Heart right ventricle (tissue), 16 donors: ENCODE results near the gene NOS1AP. TPM values are rescaled to one million over a fixed set of nuclear protein-coding genes. Genes with fewer than 3 reads are reported as not detected.

ENCODE experiments used
- ATAC-seq, 8 donors: fragments of 200-7000 bp; cut with Tn5 transposase; one replicate each; pipeline ENCODE4 v1.9.1; 2020; ENCODE audit warnings: mild to moderate bottlenecking in 8 of 8, moderate library complexity in 8 of 8, moderate number of reproducible peaks in 1 of 8
- DNase-seq, 2 donors: peaks; one replicate each; pipeline ENCODE4 v3.0.0-alpha.2; 2020
- H3K27ac ChIP-seq, 10 donors: fragments of 200-600 bp; sonication (generic) in 2 of 10; one replicate each; pipeline versions ENCODE4 v1.5.0 to v1.8.0; 2020 to 2022; ENCODE audit warnings: mild to moderate bottlenecking in 3 of 10
- H3K27me3 ChIP-seq, 7 donors: fragments of 200-600 bp; one replicate each; pipeline ENCODE4 v1.8.0; 2021 to 2022; ENCODE audit warnings: mild to moderate bottlenecking in 2 of 7
- H3K36me3 ChIP-seq, 9 donors: fragments of 200-600 bp; sonication (generic) in 1 of 9; one replicate each; pipeline versions ENCODE4 v1.5.0 to v1.8.0; 2020 to 2022; ENCODE audit warnings: mild to moderate bottlenecking in 2 of 9
- H3K4me1 ChIP-seq, 9 donors: fragments of 200-600 bp; sonication (generic) in 1 of 9; one replicate each; pipeline versions ENCODE4 v1.5.0 to v1.8.0; 2020 to 2022; ENCODE audit warnings: mild to moderate bottlenecking in 4 of 9
- H3K4me3 ChIP-seq, 10 donors: fragments of 200-600 bp; sonication (generic) in 2 of 10; one replicate each; pipeline versions ENCODE4 v1.5.0 to v1.8.0; 2020 to 2022; ENCODE audit warnings: mild to moderate bottlenecking in 7 of 10, moderate library complexity in 2 of 10
- H3K9me3 ChIP-seq, 11 donors: fragments of 200-600 bp in 10 of 11; sonication (generic) in 2 of 11; one replicate each; pipeline versions ENCODE4 v1.5.0 to v1.8.0; 2013 to 2022; ENCODE audit warnings: mild to moderate bottlenecking in 2 of 11, control low read depth in 1 of 11, moderate library complexity in 1 of 11
- WGBS, 2 donors: extraction: QIAGEN DNeasy Blood & Tissue Kit; methylation state at CpG; one replicate each; pipeline ENCODE4 v1.1.7; 2013; ENCODE audit warnings: inconsistent platforms in 1 of 2; 5-methylcytosine and 5-hydroxymethylcytosine counted together
- intact Hi-C, 10 donors: fragments of 100-400 bp; cut with DNase I; formaldehyde crosslinking; loops; one replicate each; pipeline versions ENCODE4 v1.11.1 to v1.14.2; 2022
- polyA plus RNA-seq, 2 donors: library from polyadenylated mRNA; stranded (reverse); fragments of 200-250 nt; gene quantifications; one replicate each; pipeline ENCODE4 v1.2.3, GENCODE V29; 2013
- total RNA-seq, 10 donors: library from RNA; stranded (reverse); fragmentation: NEBNext Ultra II Directional in 3 of 10; extraction: Animal tissue kit (Norgen Biotek cat#: 25700) in 3 of 10; gene quantifications; one replicate each; pipeline versions ENCODE4 v1.2.1 to v1.2.4, GENCODE V29; 2021 to 2023
- TF ChIP-seq, protein P1 (sequence below), 9 donors: fragments of 200-600 bp; sonication (generic) in 2 of 9; IDR thresholded peaks; one replicate each; pipeline versions ENCODE4 v1.5.0 to v1.8.0; 2021 to 2022; ENCODE audit warnings: antibody characterized with exemption in 9 of 9, mild to moderate bottlenecking in 5 of 9, moderate library complexity in 1 of 9
- donor health status: Arrhythmogenic right ventricular cardiomyopathy.
- donor health status: ischemic (EF 13 %, LVEDD 7.1; RV severe dilation, severe dysfunction).
- donor health status: healthy with polysubstance abuse.
- donor health status: DM: no; HTN: yes; CAD: no.
- donor health status: DM: no; HTN: no; CAD: no.
- donor health status: ischemic (EF 25% LVEDD 6.9; RV normal size, moderate dysfunction).
- donor health status: ischemic (EF 25% LVEDD 5.7; RV mildly dilated, moderate dysfunction).
- donor health status: healthy.
- donor health status: DM: yes; HTN: yes; CAD: no.
- donor health status: Ischemic cardiomyopathy.
- donor health status: ischemic (EF 35%, LVEDD 5.7; RV mildly dilated, moderate dysfunction).
- donor health status: nonischemic (EF 11% LVEDD 7.7; RV severe dilation, severe dysfunction).
- donor health status: DM: yes; HTN: yes; CAD: no.
- donor health status: PGD.
- donor health status: ischemic (EF 29% LVEDD 5.4; RV normal size, mild dysfunction).
- donor health status: nonischemic (EF 23%, LVEDD 6.1; RV moderate dilation, normal function).

Gene NOS1AP
- total and polyA plus RNA-seq, 12 donors, result 0.19 to 7.1 (median 4.6) TPM

DNA sequence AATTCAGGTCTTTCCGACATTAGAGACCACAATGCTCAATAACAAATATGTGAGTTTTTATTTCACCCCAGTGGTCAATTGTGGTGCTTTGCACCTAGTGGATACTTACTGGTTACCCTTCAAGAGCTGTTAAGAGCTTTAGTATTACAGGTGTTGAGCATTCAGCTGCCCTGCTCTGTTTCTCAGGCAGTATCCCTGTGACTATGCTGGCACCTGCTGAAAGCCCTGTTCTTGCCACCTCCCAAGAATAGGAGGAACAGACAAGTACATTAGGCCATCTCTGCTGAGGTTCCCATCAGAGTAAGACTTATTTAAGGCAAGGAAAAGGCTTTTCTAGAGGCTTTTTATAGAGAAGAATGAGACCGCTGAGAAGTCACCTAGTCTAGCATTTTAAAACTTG lies 60.8 kb downstream of the NOS1AP start:
- H3K27me3 ChIP-seq, result peaks cover 0 to 7% (median 0%) of the 10 kb centered on the region in 7 donors
- no peaks in the 10 kb centered on the region for H3K36me3 ChIP-seq
- intact Hi-C loops, result loop anchor here in 1 of 10 donors (10.0 kb wide), 1 partner anchor 56 kb away; no protein-coding TSS in a partner anchor
- peaks cover 0 to 48% (median 29%) of the 10 kb centered on the region in 9 donors for H3K4me1 ChIP-seq
- 68 to 95% methylated on average over 2 of the region's 2 CpGs for WGBS, 2 donors
- H3K9me3 ChIP-seq, result peaks cover 0 to 12% (median 0%) of the 10 kb centered on the region in 11 donors
- no peak overlapping the region for H3K4me3 ChIP-seq
- no peak overlapping the region for H3K27ac ChIP-seq
- peak in 1 of 8 donors; percentile 55 for ATAC-seq
- no peak for DNase-seq
- TF ChIP-seq, protein P1, sequence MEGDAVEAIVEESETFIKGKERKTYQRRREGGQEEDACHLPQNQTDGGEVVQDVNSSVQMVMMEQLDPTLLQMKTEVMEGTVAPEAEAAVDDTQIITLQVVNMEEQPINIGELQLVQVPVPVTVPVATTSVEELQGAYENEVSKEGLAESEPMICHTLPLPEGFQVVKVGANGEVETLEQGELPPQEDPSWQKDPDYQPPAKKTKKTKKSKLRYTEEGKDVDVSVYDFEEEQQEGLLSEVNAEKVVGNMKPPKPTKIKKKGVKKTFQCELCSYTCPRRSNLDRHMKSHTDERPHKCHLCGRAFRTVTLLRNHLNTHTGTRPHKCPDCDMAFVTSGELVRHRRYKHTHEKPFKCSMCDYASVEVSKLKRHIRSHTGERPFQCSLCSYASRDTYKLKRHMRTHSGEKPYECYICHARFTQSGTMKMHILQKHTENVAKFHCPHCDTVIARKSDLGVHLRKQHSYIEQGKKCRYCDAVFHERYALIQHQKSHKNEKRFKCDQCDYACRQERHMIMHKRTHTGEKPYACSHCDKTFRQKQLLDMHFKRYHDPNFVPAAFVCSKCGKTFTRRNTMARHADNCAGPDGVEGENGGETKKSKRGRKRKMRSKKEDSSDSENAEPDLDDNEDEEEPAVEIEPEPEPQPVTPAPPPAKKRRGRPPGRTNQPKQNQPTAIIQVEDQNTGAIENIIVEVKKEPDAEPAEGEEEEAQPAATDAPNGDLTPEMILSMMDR (IDR thresholded peaks at IDR 0.05), result no peak

- TF ChIP-seq, protein P1 (IDR thresholded peaks at IDR 0.05), result no peak
- 41 to 53% methylated on average over 4 of the region's 4 CpGs for WGBS, 2 donors
- ATAC-seq (peak in 3 of 8 donors; percentile 56 to 67 (median 59)), DNase-seq (no peak)
- peaks cover 0 to 7% (median 0%) of the 10 kb centered on the region in 7 donors for H3K27me3 ChIP-seq
- H3K4me3 ChIP-seq, result no peak overlapping the region
- intact Hi-C loops, result loop anchor here in 1 of 10 donors (10.0 kb wide), 1 partner anchor 57 kb away; no protein-coding TSS in a partner anchor
- peak overlapping the region in 7 of 10 donors; percentile 18 to 66 (median 41) for H3K27ac ChIP-seq
- no peaks in the 10 kb centered on the region for H3K9me3 ChIP-seq
- H3K36me3 ChIP-seq, result no peaks in the 10 kb centered on the region
- peaks cover 0 to 55% (median 29%) of the 10 kb centered on the region in 9 donors for H3K4me1 ChIP-seq
Measured at GRCh38 chr1:162131400-162132321, 62.2 kb downstream of the NOS1AP start.

DNA sequence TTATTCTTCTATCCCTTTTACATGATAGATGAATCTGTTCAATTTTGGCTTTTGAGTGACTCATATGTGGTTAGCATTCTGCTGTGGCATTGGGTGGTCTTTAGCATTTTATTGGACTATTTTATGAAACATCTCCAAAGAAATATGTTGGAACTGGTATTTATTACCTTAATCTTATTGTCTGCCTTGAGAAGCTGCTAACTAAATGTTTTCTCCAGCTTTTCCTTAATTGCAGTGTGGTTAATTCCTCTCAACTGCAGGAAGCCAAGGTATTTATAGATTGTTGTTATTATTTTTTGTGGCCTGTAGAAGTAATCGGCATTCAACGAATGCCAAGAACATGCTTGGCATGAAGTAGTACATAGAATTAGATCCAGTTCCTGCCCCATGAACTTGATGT lies 64.1 kb downstream of the NOS1AP start:
- TF ChIP-seq, protein P1 (IDR thresholded peaks at IDR 0.05), result no peak
- no peaks in the 10 kb centered on the region for H3K36me3 ChIP-seq
- intact Hi-C loops, result loop anchor here in 1 of 10 donors (10.0 kb wide), 1 partner anchor 59 kb away; no protein-coding TSS in a partner anchor
- peak in 2 of 8 donors; percentile 37 to 39 for ATAC-seq
- H3K4me3 ChIP-seq, result no peak overlapping the region
- H3K27me3 ChIP-seq, result peaks cover 0 to 7% (median 0%) of the 10 kb centered on the region in 7 donors
- 7 to 17% methylated on average over 2 of the region's 2 CpGs for WGBS, 2 donors
- H3K27ac ChIP-seq, result no peak overlapping the region
- peaks cover 0 to 71% (median 33%) of the 10 kb centered on the region in 9 donors for H3K4me1 ChIP-seq
- no peaks in the 10 kb centered on the region for H3K9me3 ChIP-seq
- no peak for DNase-seq

DNA sequence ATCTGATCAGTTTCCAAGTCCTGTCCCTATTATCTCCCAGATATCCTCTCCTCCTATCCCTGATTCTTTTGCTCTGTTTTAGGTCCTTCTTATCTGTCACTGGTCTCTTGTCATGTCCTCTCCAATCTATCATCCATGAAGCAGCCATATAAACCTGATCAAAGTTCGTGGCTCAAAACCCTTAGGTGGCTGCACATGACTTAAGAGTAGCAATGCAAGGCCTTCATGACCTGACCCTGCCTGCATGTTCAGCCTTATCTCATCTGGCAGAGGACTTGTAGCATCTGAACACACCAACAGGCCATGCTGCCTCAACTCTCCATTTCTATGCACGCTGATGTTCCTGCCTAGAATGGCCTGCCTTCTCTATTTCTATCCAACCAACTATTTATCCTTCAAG lies 65.2 kb downstream of the NOS1AP start:
- peaks cover 0 to 78% (median 36%) of the 10 kb centered on the region in 9 donors for H3K4me1 ChIP-seq
- WGBS, 2 donors, result 70 to 82% methylated on average over 2 of the region's 2 CpGs
- peaks cover 0 to 3% (median 0%) of the 10 kb centered on the region in 7 donors for H3K27me3 ChIP-seq
- H3K27ac ChIP-seq, result no peak overlapping the region
- H3K36me3 ChIP-seq, result no peaks in the 10 kb centered on the region
- intact Hi-C loops, result loop anchor here in 2 of 10 donors (5.0 to 10.0 kb wide), 2 partner anchors 60 to 72 kb away; no protein-coding TSS in a partner anchor
- H3K4me3 ChIP-seq, result no peak overlapping the region
- no peak for ATAC-seq
- DNase-seq, result no peak
- TF ChIP-seq, protein P1 (IDR thresholded peaks at IDR 0.05), result no peak
- no peaks in the 10 kb centered on the region for H3K9me3 ChIP-seq
